IMR-90 (cell line): ENCODE results near the gene ITGB2. TPM values are rescaled to one million over a fixed set of nuclear protein-coding genes. Genes with fewer than 3 reads are reported as not detected.

ENCODE experiments used
- ATAC-seq: fragments of 200-7000 bp; cut with Tn5 transposase; 2 replicates; pipeline ENCODE4 v1.9.1; 2020; ENCODE audit warnings: low read depth, mild to moderate bottlenecking, moderate library complexity
- BruUV-seq: library from RNA; stranded (reverse); fragments of 400-500 nt; replicated peaks from 2 replicates; lab custom pipeline; 2021; lab: Mats Ljungman, UMichigan
- CTCF ChIA-PET: fragments of 300-600 bp; formaldehyde crosslinking; extraction: SDS; loops from one replicate; lab custom pipeline; 2021; ENCODE audit warnings: antibody characterized with exemption; lab: Yijun Ruan, JAX
- POLR2A ChIA-PET: fragments of 300-600 bp; sonication (Branson Sonifier 250); formaldehyde crosslinking; loops from one replicate; lab custom pipeline; 2022; ENCODE audit warnings: antibody characterized with exemption; ENCODE audit not compliant: unreplicated experiment; lab: Charles Lee
- DNase-seq: peaks from one replicate; pipeline ENCODE4 v3.0.0; 2013
- H2AFZ ChIP-seq: replicated peaks from 2 replicates; pipeline ENCODE3; 2013; ENCODE audit warnings: low read length, mild to moderate bottlenecking; ENCODE audit not compliant: poor library complexity
- H2AK5ac ChIP-seq: 2 replicates; pipeline ENCODE4 v1.6.1; 2013; ENCODE audit warnings: low read depth, low read length, inconsistent platforms
- H2AK9ac ChIP-seq: replicated peaks from 2 replicates; pipeline ENCODE3; 2013; ENCODE audit warnings: mild to moderate bottlenecking, low read depth, low read length, moderate library complexity; ENCODE audit not compliant: poor library complexity
- H2BK120ac ChIP-seq: 2 replicates; pipeline ENCODE4 v1.6.1; 2013; ENCODE audit warnings: low read depth, low read length, inconsistent platforms
- H2BK15ac ChIP-seq: 3 replicates; pipeline ENCODE4 v1.6.1; 2013; ENCODE audit warnings: low read depth, low read length, inconsistent platforms
- H2BK20ac ChIP-seq: 2 replicates; pipeline ENCODE4 v1.6.1; 2013; ENCODE audit warnings: low read depth, mild to moderate bottlenecking, inconsistent platforms, low read length, moderate library complexity
- H2BK5ac ChIP-seq: 2 replicates; pipeline ENCODE4 v1.6.1; 2013; ENCODE audit warnings: mild to moderate bottlenecking, low read depth, low read length, inconsistent platforms; ENCODE audit not compliant: poor library complexity, severe bottlenecking
- H3K14ac ChIP-seq: replicated peaks from 2 replicates; pipeline ENCODE4 v1.6.1; 2013; ENCODE audit warnings: low read depth, low read length, inconsistent platforms
- H3K18ac ChIP-seq: 2 replicates; pipeline ENCODE4 v1.6.1; 2013; ENCODE audit warnings: low read depth, low read length, control low read depth
- H3K23ac ChIP-seq: 2 replicates; pipeline ENCODE4 v1.6.1; 2013; ENCODE audit warnings: low read depth, low read length, inconsistent platforms
- H3K27ac ChIP-seq: 2 replicates; pipeline ENCODE4 v1.5.1; 2013; ENCODE audit warnings: mild to moderate bottlenecking, control low read depth, low read length; ENCODE audit not compliant: insufficient read depth
- H3K27me3 ChIP-seq: 2 replicates; pipeline ENCODE4 v1.6.1; 2013; ENCODE audit warnings: low read length; ENCODE audit not compliant: control insufficient read depth, insufficient read depth
- H3K36me3 ChIP-seq: 2 replicates; pipeline ENCODE4 v1.6.1; 2013; ENCODE audit warnings: low read length, mixed read lengths; ENCODE audit not compliant: control insufficient read depth, insufficient read depth
- H3K4ac ChIP-seq: 2 replicates; pipeline ENCODE4 v1.6.1; 2013; ENCODE audit warnings: low read depth, low read length, inconsistent platforms
- H3K4me1 ChIP-seq: 2 replicates; pipeline ENCODE4 v1.6.1; 2013; ENCODE audit warnings: low read length, mixed read lengths; ENCODE audit not compliant: control insufficient read depth, insufficient read depth
- H3K4me2 ChIP-seq: 2 replicates; pipeline ENCODE4 v1.6.1; 2013; ENCODE audit warnings: low read depth, mild to moderate bottlenecking, control low read depth, low read length, moderate library complexity
- H3K4me3 ChIP-seq: 2 replicates; pipeline ENCODE4 v1.5.1; 2013; ENCODE audit warnings: low read depth, mild to moderate bottlenecking, control low read depth, low read length, moderate library complexity; ENCODE audit not compliant: insufficient read depth
- H3K56ac ChIP-seq: 2 replicates; pipeline ENCODE4 v1.6.1; 2013; ENCODE audit warnings: low read length, inconsistent platforms; ENCODE audit not compliant: insufficient read depth; ENCODE audit errors: extremely low read depth
- H3K79me1 ChIP-seq, 2 experiments: 2 replicates each; pipeline ENCODE4 v1.6.1; 2013; ENCODE audit warnings: low read length in 2 of 2, inconsistent platforms in 1 of 2, low read depth in 1 of 2
- H3K9ac ChIP-seq: 2 replicates; pipeline ENCODE4 v1.6.1; 2013; ENCODE audit warnings: low read depth, low read length, control low read depth
- H3K9me1 ChIP-seq: 2 replicates; pipeline ENCODE4 v1.6.1; 2013; ENCODE audit warnings: low read length, inconsistent platforms; ENCODE audit not compliant: insufficient read depth
- H3K9me3 ChIP-seq: 2 replicates; pipeline ENCODE4 v1.6.1; 2013; ENCODE audit warnings: low read length; ENCODE audit not compliant: control insufficient read depth, insufficient read depth
- H4K20me1 ChIP-seq: 2 replicates; pipeline ENCODE4 v1.6.1; 2013; ENCODE audit warnings: low read length, inconsistent platforms; ENCODE audit not compliant: insufficient read depth
- H4K5ac ChIP-seq: 2 replicates; pipeline ENCODE4 v1.6.1; 2013; ENCODE audit warnings: mild to moderate bottlenecking, low read depth, low read length, control low read depth
- H4K8ac ChIP-seq, 2 experiments: 2 replicates each; pipeline ENCODE4 v1.6.1; 2013; ENCODE audit warnings: low read depth in 2 of 2, low read length in 2 of 2, control low read depth in 1 of 2, inconsistent platforms in 1 of 2
- H4K91ac ChIP-seq: 2 replicates; pipeline ENCODE4 v1.6.1; 2013; ENCODE audit warnings: low read depth, low read length, inconsistent platforms; ENCODE audit not compliant: insufficient read depth
- BHLHE40 ChIP-seq: fragments of 150-350 bp; IDR thresholded peaks from 2 replicates; pipeline ENCODE4 v1.6.1; 2016; ENCODE audit warnings: mild to moderate bottlenecking, low read depth, low read length
- CEBPB ChIP-seq: IDR thresholded peaks from 2 replicates; pipeline ENCODE4 v1.6.1; 2012; ENCODE audit warnings: low read depth, low read length, improper control_type of control experiment
- CHD1 ChIP-seq: IDR thresholded peaks from 2 replicates; pipeline ENCODE4 v1.6.1; 2012; ENCODE audit warnings: low read depth, low read length, improper control_type of control experiment
- MAFK ChIP-seq: IDR thresholded peaks from 2 replicates; pipeline ENCODE4 v1.6.1; 2012; ENCODE audit warnings: low read depth, low read length, improper control_type of control experiment
- MAZ ChIP-seq: IDR thresholded peaks from 2 replicates; pipeline ENCODE4 v1.6.1; 2012; ENCODE audit warnings: low read depth, mild to moderate bottlenecking, low read length, improper control_type of control experiment, moderate library complexity, borderline replicate concordance
- NFE2L2 ChIP-seq: fragments of 150-350 bp; IDR thresholded peaks from 2 replicates; pipeline ENCODE4 v1.6.1; 2016; ENCODE audit warnings: low read depth, mild to moderate bottlenecking, low read length
- SMC3 ChIP-seq: fragments of 150-350 bp; IDR thresholded peaks from 2 replicates; pipeline ENCODE4 v1.6.1; 2016; ENCODE audit warnings: low read depth, mild to moderate bottlenecking, antibody characterized with exemption, low read length, moderate library complexity
- WGBS, 2 experiments: methylation state at CpG; one replicate each; pipeline versions ENCODE4 v1.1.5 to v1.1.7; 2013; ENCODE audit warnings: missing lambda C conversion rate in 2 of 2; ENCODE audit not compliant: insufficient read length in 1 of 2; ENCODE audit errors: extremely low coverage in 2 of 2; 5-methylcytosine and 5-hydroxymethylcytosine counted together
- dilution Hi-C: fragments of 300-500 bp; cut with HindIII; formaldehyde crosslinking; loops from one replicate; pipeline ENCODE4 v1.14.3; 2018; ENCODE audit warnings: low sequenced_read_pairs; ENCODE audit not compliant: unreplicated experiment
- in situ Hi-C: fragments of 300-500 bp; cut with MboI; formaldehyde crosslinking; loops from 3 replicates; pipeline ENCODE4 v1.14.3; 2019; ENCODE audit warnings: low sequenced_read_pairs, inconsistent platforms, mixed read lengths
- intact Hi-C: fragments of 100-400 bp; cut with micrococcal nuclease; formaldehyde crosslinking; loops from 2 replicates; pipeline ENCODE4 v1.10.0; 2022
- polyA plus RNA-seq, 3 experiments: library from polyadenylated mRNA; depleted of rRNA; stranded (reverse); fragments of >200 nt; gene quantifications; 2 replicates each; pipeline ENCODE4 v1.2.3, GENCODE V29; 2012; ENCODE audit warnings: low replicate concordance in 1 of 3
- total RNA-seq: library from RNA; depleted of rRNA; stranded (reverse); fragments of >200 nt; gene quantifications from 2 replicates; pipeline ENCODE4 v1.2.3, GENCODE V29; 2012
- TF ChIP-seq, protein P1 (sequence below): fragments of 150-350 bp; IDR thresholded peaks from 2 replicates; pipeline ENCODE4 v1.6.1; 2016; ENCODE audit warnings: low read depth, mild to moderate bottlenecking, low read length, moderate library complexity, borderline replicate concordance
- TF ChIP-seq, protein P2 (sequence below): fragments of 150-350 bp; IDR thresholded peaks from 2 replicates; pipeline ENCODE4 v1.6.1; 2017; ENCODE audit warnings: mild to moderate bottlenecking, antibody characterized with exemption, low read length, low read depth

ITGB2 gene
- total and polyA plus RNA-seq, 2 of the 4 experiments (the other 2 are of a cell fraction): 0.14 TPM; not detected in 1

DNA sequence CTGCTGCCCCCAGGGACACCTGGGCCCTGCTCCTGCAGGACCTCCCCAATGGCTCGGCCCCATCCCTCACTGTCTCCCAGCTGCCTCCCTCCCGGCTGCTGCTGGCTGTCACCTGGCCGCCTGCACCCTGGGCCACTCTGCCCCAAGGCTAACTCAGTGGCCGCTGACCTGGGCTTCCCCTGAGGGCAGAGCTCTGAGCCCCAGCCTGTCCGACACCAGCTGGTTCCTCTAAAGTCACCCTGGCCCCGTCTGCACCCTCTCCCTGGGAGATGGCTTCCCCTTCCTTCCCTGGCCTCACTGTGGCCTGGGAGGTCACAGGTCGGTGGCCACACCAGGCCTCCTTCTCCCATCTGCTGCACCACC, 15.0 kb downstream of the ITGB2 start:
- peaks cover 84% of the 10 kb centered on the region for H3K27me3 ChIP-seq
- no peak overlapping the region for H4K91ac ChIP-seq
- H2BK20ac ChIP-seq: no peak overlapping the region
- dilution Hi-C loops (no loop called here), in situ Hi-C loops (no loop called here), intact Hi-C loops (no loop called here)
- no peak overlapping the region for H2AFZ ChIP-seq
- no peak overlapping the region for H2BK15ac ChIP-seq
- no peak overlapping the region for H3K9ac ChIP-seq
- H3K9me3 ChIP-seq: no peaks in the 10 kb centered on the region
- H4K8ac ChIP-seq: no peak overlapping the region
- H2AK9ac ChIP-seq: no peak overlapping the region
- H3K56ac ChIP-seq: no peak overlapping the region
- H4K20me1 ChIP-seq: no peaks in the 10 kb centered on the region
- H3K27ac ChIP-seq: no peak overlapping the region
- H3K79me1 ChIP-seq: no peaks in the 10 kb centered on the region
- no peak overlapping the region for H4K5ac ChIP-seq
- peaks cover 15% of the 10 kb centered on the region; the same call in 1 of the 2 replicates for H3K9me1 ChIP-seq
- H3K4me3 ChIP-seq: no peak overlapping the region
- no peaks in the 10 kb centered on the region for H3K36me3 ChIP-seq
- peaks cover 6% of the 10 kb centered on the region; the same call in 1 of the 2 replicates for H3K4me1 ChIP-seq
- H2BK120ac ChIP-seq: no peak overlapping the region
- no peak for DNase-seq
- H3K14ac ChIP-seq: no peak overlapping the region
- H3K18ac ChIP-seq: no peak overlapping the region
- no peak overlapping the region for H2BK5ac ChIP-seq
- 40% methylated on average over 1 of the region's 7 CpGs; no CpG with 5 or more reads in 1 of the 2 experiments for WGBS, 2 experiments
- ChIA-PET POLR2A (no interaction called here), CTCF (no interaction called here)
- no peak overlapping the region for H3K23ac ChIP-seq
- no peak overlapping the region for H3K4me2 ChIP-seq
- no peak overlapping the region for H3K4ac ChIP-seq
- TF ChIP-seq, protein P1, sequence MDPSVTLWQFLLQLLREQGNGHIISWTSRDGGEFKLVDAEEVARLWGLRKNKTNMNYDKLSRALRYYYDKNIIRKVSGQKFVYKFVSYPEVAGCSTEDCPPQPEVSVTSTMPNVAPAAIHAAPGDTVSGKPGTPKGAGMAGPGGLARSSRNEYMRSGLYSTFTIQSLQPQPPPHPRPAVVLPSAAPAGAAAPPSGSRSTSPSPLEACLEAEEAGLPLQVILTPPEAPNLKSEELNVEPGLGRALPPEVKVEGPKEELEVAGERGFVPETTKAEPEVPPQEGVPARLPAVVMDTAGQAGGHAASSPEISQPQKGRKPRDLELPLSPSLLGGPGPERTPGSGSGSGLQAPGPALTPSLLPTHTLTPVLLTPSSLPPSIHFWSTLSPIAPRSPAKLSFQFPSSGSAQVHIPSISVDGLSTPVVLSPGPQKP: no peak
- TF ChIP-seq, protein P2, sequence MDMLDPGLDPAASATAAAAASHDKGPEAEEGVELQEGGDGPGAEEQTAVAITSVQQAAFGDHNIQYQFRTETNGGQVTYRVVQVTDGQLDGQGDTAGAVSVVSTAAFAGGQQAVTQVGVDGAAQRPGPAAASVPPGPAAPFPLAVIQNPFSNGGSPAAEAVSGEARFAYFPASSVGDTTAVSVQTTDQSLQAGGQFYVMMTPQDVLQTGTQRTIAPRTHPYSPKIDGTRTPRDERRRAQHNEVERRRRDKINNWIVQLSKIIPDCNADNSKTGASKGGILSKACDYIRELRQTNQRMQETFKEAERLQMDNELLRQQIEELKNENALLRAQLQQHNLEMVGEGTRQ: no peak
- no peak for TF ChIP-seq BHLHE40
- no peak for TF ChIP-seq MAFK
- no peak for TF ChIP-seq CEBPB
- no peak for TF ChIP-seq CHD1
- TF ChIP-seq SMC3: no peak
- no peak for TF ChIP-seq MAZ
- TF ChIP-seq NFE2L2: no peak
- ATAC-seq: no peak
- no TSS peak for BruUV-seq
- H2AK5ac ChIP-seq: no peak overlapping the region
